ENCODE results near the gene BOLA3. TPM values are rescaled to one million over a fixed set of nuclear protein-coding genes. Genes with fewer than 3 reads are reported as not detected.

BOLA3 gene
- total and polyA plus RNA-seq, 10 of the 15 experiments (the other 5 are each of a cell fraction or from before 2014, with no cell fraction given), result 62.6 to 300 (median 134) TPM

GRCh38 chr2:74110537-74110936 lies 37.2 kb downstream of the BOLA3 start:
- no peak overlapping the region for H3K4me2 ChIP-seq (ENCODE audit: control insufficient read depth, insufficient read depth)
- H3K4me1 ChIP-seq (ENCODE audit: control insufficient read depth, insufficient read depth, low read length), result no peaks in the 10 kb centered on the region
- ChIA-PET RAD21 (ENCODE audit: unreplicated experiment) (no interaction called here), SMC1A (ENCODE audit: uncharacterized antibody, unreplicated experiment) (interaction anchor here (1.1 to 1.2 kb wide), 3 partner anchors 13 to 160 kb away, joined by 3 read pairs; no protein-coding TSS in a partner anchor), POLR2A (interaction anchor here (0.8 kb wide), 1 partner anchor 11 kb away, joined by 3 read pairs; no protein-coding TSS in a partner anchor), CTCF (interaction anchor here (0.6 to 1.7 kb wide), 6 partner anchors 10 to 284 kb away, joined by 3 to 5 read pairs (median 4); no protein-coding TSS in a partner anchor)
- TF ChIP-seq POLR2AphosphoS5 (IDR thresholded peaks at IDR 0.05; ENCODE audit: low read length), result peak; percentile 21; the same call in 1 of the 2 replicates
- TF ChIP-seq SIX5 (IDR thresholded peaks at IDR 0.05; ENCODE audit: low read depth, low read length, severe bottlenecking), result no peak
- no peak for TF ChIP-seq FOXK2 (IDR thresholded peaks at IDR 0.05)
- no peaks in the 10 kb centered on the region for H3K9me3 ChIP-seq (replicated peaks; ENCODE audit: control insufficient read depth, insufficient read depth, low read length)
- no peaks in the 10 kb centered on the region for H3K36me3 ChIP-seq (ENCODE audit: control insufficient read depth in 2 of 2, insufficient read depth in 2 of 2, low read length in 1 of 2)
- H3K9ac ChIP-seq (ENCODE audit: control insufficient read depth, insufficient read depth, low read length), result no peak overlapping the region
- WGBS (ENCODE audit: insufficient coverage, insufficient replicate concordance, low lambda C conversion rate, missing lambda C conversion rate), result 72% methylated on average over 3 of the region's 3 CpGs
- in situ Hi-C loops (cut with MboI), result no loop called here
- H3K79me2 ChIP-seq (ENCODE audit: control insufficient read depth, insufficient read depth, low read length), result no peaks in the 10 kb centered on the region
- H3K27ac ChIP-seq (ENCODE audit: control insufficient read depth, insufficient read depth), result no peak overlapping the region
- ATAC-seq, result no peak
- no TSS peak for BruUV-seq (replicated peaks)
- intact Hi-C loops (cut with micrococcal nuclease; ENCODE audit: unreplicated experiment), result no loop called here
- no peak for FAIRE-seq
- no peak overlapping the region for H2AFZ ChIP-seq (ENCODE audit: control insufficient read depth, low read depth, low read length)
- H3K27me3 ChIP-seq (replicated peaks in 1 of 2; ENCODE audit: control insufficient read depth in 2 of 2, insufficient read depth in 2 of 2, low read length in 1 of 2), result no peaks in the 10 kb centered on the region
- H3K4me3 ChIP-seq, result no peak overlapping the region
- H4K20me1 ChIP-seq (ENCODE audit: control insufficient read depth, insufficient read depth), result no peaks in the 10 kb centered on the region
- no peak for DNase-seq (ENCODE audit: low read depth, low spot score)

DNA sequence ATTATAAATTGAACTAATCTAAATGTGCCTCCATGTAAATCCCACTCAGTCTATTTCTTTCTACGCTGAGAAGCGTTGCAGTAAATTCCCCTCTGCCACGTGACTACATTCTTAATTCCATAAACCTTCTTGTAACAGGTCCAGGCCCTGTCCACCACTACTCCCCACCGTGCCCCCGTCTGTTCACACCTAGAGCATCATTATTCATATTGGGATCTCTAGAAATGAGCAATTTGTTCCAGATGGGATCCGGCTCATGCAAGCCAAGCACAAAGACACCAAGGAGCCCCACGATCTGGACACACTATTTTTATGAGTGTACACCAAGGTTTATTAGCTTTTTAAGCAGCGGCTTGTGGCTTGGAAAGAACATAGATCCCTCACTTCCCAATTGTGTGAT lies 38.2 kb downstream of the BOLA3 start:
- FAIRE-seq (no peak), ATAC-seq (no peak), DNase-seq (ENCODE audit: low read depth, low spot score) (no peak)
- Histone ChIP-seq H3K4me1 (ENCODE audit: control insufficient read depth, insufficient read depth, low read length) (no peaks in the 10 kb centered on the region), H2AFZ (ENCODE audit: control insufficient read depth, low read depth, low read length) (no peak overlapping the region), H3K9me3 (replicated peaks; ENCODE audit: control insufficient read depth, insufficient read depth, low read length) (no peaks in the 10 kb centered on the region), H3K4me2 (ENCODE audit: control insufficient read depth, insufficient read depth) (no peak overlapping the region), H3K79me2 (ENCODE audit: control insufficient read depth, insufficient read depth, low read length) (no peaks in the 10 kb centered on the region), H3K9ac (ENCODE audit: control insufficient read depth, insufficient read depth, low read length) (no peak overlapping the region), H4K20me1 (ENCODE audit: control insufficient read depth, insufficient read depth) (no peaks in the 10 kb centered on the region), H3K27ac (ENCODE audit: control insufficient read depth, insufficient read depth) (no peak overlapping the region), H3K27me3 (replicated peaks in 1 of 2; ENCODE audit: control insufficient read depth in 2 of 2, insufficient read depth in 2 of 2, low read length in 1 of 2) (no peaks in the 10 kb centered on the region), H3K36me3 (ENCODE audit: control insufficient read depth in 2 of 2, insufficient read depth in 2 of 2, low read length in 1 of 2) (peaks cover 0 to 7% of the 10 kb centered on the region in 2 experiments; a peak in 1 of 4 replicates), H3K4me3 (no peak overlapping the region)
- CTCF ChIA-PET, result interaction anchor here (0.7 to 1.3 kb wide), 4 partner anchors 11 to 487 kb away, joined by 3 to 4 read pairs (median 3); no protein-coding TSS in a partner anchor
- BruUV-seq (replicated peaks), result no TSS peak
- SMC1A ChIA-PET (ENCODE audit: uncharacterized antibody, unreplicated experiment), result interaction anchor here (0.6 to 1.2 kb wide), 5 partner anchors 12 to 285 kb away, joined by 3 read pairs; no protein-coding TSS in a partner anchor
- 79% methylated on average over 8 of the region's 8 CpGs for WGBS (ENCODE audit: insufficient coverage, insufficient replicate concordance, low lambda C conversion rate, missing lambda C conversion rate)
- RAD21 ChIA-PET (ENCODE audit: unreplicated experiment), result no interaction called here
- intact Hi-C loops (cut with micrococcal nuclease; ENCODE audit: unreplicated experiment), result no loop called here
- POLR2A ChIA-PET, result no interaction called here
- in situ Hi-C loops (cut with MboI), result no loop called here
- no peak for TF ChIP-seq IKZF1 (conservative IDR thresholded peaks at IDR 0.05)
- TF ChIP-seq HDGF (IDR thresholded peaks at IDR 0.05), result no peak
- TF ChIP-seq PML (IDR thresholded peaks at IDR 0.05; ENCODE audit: low read length), result 0 out of 2 replicates have a peak, but pooled peaks have one; percentile 23
- TF ChIP-seq NBN (IDR thresholded peaks at IDR 0.05), result no peak
